ENCODE data around the gene SMURF1.

The SMURF1 gene

GRCh38 chr7:99041526-99041925 is 102.4 kb downstream of the SMURF1 start:
- Histone ChIP-seq H3K9ac (ENCODE audit: low read depth, low read length, poor library complexity) (no peak overlapping the region), H4K91ac (ENCODE audit: low read depth, low read length, poor library complexity) (no peak overlapping the region), H3K23ac (ENCODE audit: low read depth, low read length, poor library complexity) (no peak overlapping the region), H3K4me1 (ENCODE audit: control insufficient read depth in 2 of 2, insufficient read depth in 1 of 2, low read depth in 1 of 2, low read length in 2 of 2) (no peaks in the 10 kb centered on the region), H3K27ac (replicated peaks; ENCODE audit: low read length) (no peak overlapping the region), H3K4me2 (ENCODE audit: insufficient read depth, low read length, poor library complexity, severe bottlenecking) (no peak overlapping the region), H2BK5ac (ENCODE audit: low read length) (no peak overlapping the region), H3K79me1 (ENCODE audit: low read depth, low read length) (peaks cover 4% of the 10 kb centered on the region), H3K27me3 (ENCODE audit: control insufficient read depth in 3 of 3, insufficient read depth in 3 of 3, low read depth in 1 of 3, low read length in 3 of 3) (no peaks in the 10 kb centered on the region), H2BK15ac (ENCODE audit: low read length) (no peak overlapping the region), H2AK5ac (ENCODE audit: low read depth, low read length) (no peak overlapping the region), H3K4me3 (ENCODE audit: low read length in 2 of 2) (no peak overlapping the region), H3K36me3 (replicated peaks in 1 of 2; ENCODE audit: control insufficient read depth in 2 of 2, insufficient read depth in 2 of 2, low read length in 2 of 2) (peaks cover 48 to 90% of the 10 kb centered on the region in 2 donors), H3K18ac (ENCODE audit: low read length) (peak overlapping the region; percentile 22), H3K14ac (ENCODE audit: low read length) (no peak overlapping the region), H2AFZ (ENCODE audit: low read length) (no peak overlapping the region), H2BK120ac (ENCODE audit: low read depth, low read length) (no peak overlapping the region), H4K8ac (ENCODE audit: low read depth, low read length) (no peak overlapping the region), H3K4ac (ENCODE audit: low read length) (no peak overlapping the region), H3K9me3 (replicated peaks in 1 of 2; ENCODE audit: control insufficient read depth in 2 of 2, insufficient read depth in 1 of 2, low read depth in 1 of 2, low read length in 2 of 2) (no peaks in the 10 kb centered on the region), H2BK12ac (ENCODE audit: low read length) (no peak overlapping the region)
- no CpG with 5 or more reads among the region's 11 CpGs for WGBS, 2 donors (ENCODE audit: extremely low coverage in 2 of 2, insufficient read length in 2 of 2, insufficient replicate concordance in 1 of 2)
- no peak for DNase-seq (ENCODE audit: low spot score)

- Histone ChIP-seq H3K9ac (ENCODE audit: low read depth, low read length, poor library complexity) (peak overlapping the region; percentile 17), H3K14ac (ENCODE audit: low read length) (no peak overlapping the region), H2AK5ac (ENCODE audit: low read depth, low read length) (no peak overlapping the region), H3K4me1 (ENCODE audit: control insufficient read depth in 2 of 2, insufficient read depth in 1 of 2, low read depth in 1 of 2, low read length in 2 of 2) (no peaks in the 10 kb centered on the region), H4K8ac (ENCODE audit: low read depth, low read length) (no peak overlapping the region), H3K4me2 (ENCODE audit: insufficient read depth, low read length, poor library complexity, severe bottlenecking) (no peak overlapping the region), H2BK5ac (ENCODE audit: low read length) (no peak overlapping the region), H4K91ac (ENCODE audit: low read depth, low read length, poor library complexity) (no peak overlapping the region), H3K23ac (ENCODE audit: low read depth, low read length, poor library complexity) (peak overlapping the region; percentile 11), H2BK15ac (ENCODE audit: low read length) (no peak overlapping the region), H3K18ac (ENCODE audit: low read length) (no peak overlapping the region), H3K4me3 (ENCODE audit: low read length in 2 of 2) (no peak overlapping the region), H2AFZ (ENCODE audit: low read length) (no peak overlapping the region), H2BK12ac (ENCODE audit: low read length) (no peak overlapping the region), H3K9me3 (replicated peaks in 1 of 2; ENCODE audit: control insufficient read depth in 2 of 2, insufficient read depth in 1 of 2, low read depth in 1 of 2, low read length in 2 of 2) (no peaks in the 10 kb centered on the region), H3K27ac (replicated peaks; ENCODE audit: low read length) (peak overlapping the region; percentile 7), H3K79me1 (ENCODE audit: low read depth, low read length) (peaks cover 4% of the 10 kb centered on the region), H3K36me3 (replicated peaks in 1 of 2; ENCODE audit: control insufficient read depth in 2 of 2, insufficient read depth in 2 of 2, low read length in 2 of 2) (peaks cover 57 to 92% of the 10 kb centered on the region in 2 donors), H2BK120ac (ENCODE audit: low read depth, low read length) (no peak overlapping the region), H3K27me3 (ENCODE audit: control insufficient read depth in 3 of 3, insufficient read depth in 3 of 3, low read depth in 1 of 3, low read length in 3 of 3) (no peaks in the 10 kb centered on the region), H3K4ac (ENCODE audit: low read length) (no peak overlapping the region)
- WGBS, 2 donors (ENCODE audit: extremely low coverage in 2 of 2, insufficient read length in 2 of 2, insufficient replicate concordance in 1 of 2): no CpG with 5 or more reads among the region's 31 CpGs
- peak; percentile 78 for DNase-seq (ENCODE audit: low spot score)
Observed at GRCh38 chr7:99040104-99040958, 103.6 kb downstream of the SMURF1 start.

GRCh38 chr7:99039384-99039891 is 104.5 kb downstream of the SMURF1 start:
- no peak overlapping the region for H2BK5ac ChIP-seq (ENCODE audit: low read length)
- H3K9me3 ChIP-seq (replicated peaks in 1 of 2; ENCODE audit: control insufficient read depth in 2 of 2, insufficient read depth in 1 of 2, low read depth in 1 of 2, low read length in 2 of 2): no peaks in the 10 kb centered on the region
- H2BK12ac ChIP-seq (ENCODE audit: low read length): no peak overlapping the region
- no peaks in the 10 kb centered on the region for H3K4me1 ChIP-seq (ENCODE audit: control insufficient read depth in 2 of 2, insufficient read depth in 1 of 2, low read depth in 1 of 2, low read length in 2 of 2)
- H3K4ac ChIP-seq (ENCODE audit: low read length): no peak overlapping the region
- no peak overlapping the region for H2AFZ ChIP-seq (ENCODE audit: low read length)
- H4K91ac ChIP-seq (ENCODE audit: low read depth, low read length, poor library complexity): no peak overlapping the region
- no peak for DNase-seq (ENCODE audit: low spot score)
- no peak overlapping the region for H4K8ac ChIP-seq (ENCODE audit: low read depth, low read length)
- no peak overlapping the region for H3K23ac ChIP-seq (ENCODE audit: low read depth, low read length, poor library complexity)
- WGBS, 2 donors (ENCODE audit: extremely low coverage in 2 of 2, insufficient read length in 2 of 2, insufficient replicate concordance in 1 of 2): no CpG with 5 or more reads among the region's 8 CpGs
- H3K4me3 ChIP-seq (ENCODE audit: low read length in 2 of 2): no peak overlapping the region
- H3K9ac ChIP-seq (ENCODE audit: low read depth, low read length, poor library complexity): no peak overlapping the region
- H3K36me3 ChIP-seq (replicated peaks in 1 of 2; ENCODE audit: control insufficient read depth in 2 of 2, insufficient read depth in 2 of 2, low read length in 2 of 2): peaks cover 62 to 92% of the 10 kb centered on the region in 2 donors
- H2AK5ac ChIP-seq (ENCODE audit: low read depth, low read length): no peak overlapping the region
- H3K27ac ChIP-seq (replicated peaks; ENCODE audit: low read length): no peak overlapping the region
- peaks cover 4% of the 10 kb centered on the region for H3K79me1 ChIP-seq (ENCODE audit: low read depth, low read length)
- H3K14ac ChIP-seq (ENCODE audit: low read length): no peak overlapping the region
- H3K4me2 ChIP-seq (ENCODE audit: insufficient read depth, low read length, poor library complexity, severe bottlenecking): no peak overlapping the region
- no peak overlapping the region for H3K18ac ChIP-seq (ENCODE audit: low read length)
- no peak overlapping the region for H2BK120ac ChIP-seq (ENCODE audit: low read depth, low read length)
- no peaks in the 10 kb centered on the region for H3K27me3 ChIP-seq (ENCODE audit: control insufficient read depth in 3 of 3, insufficient read depth in 3 of 3, low read depth in 1 of 3, low read length in 3 of 3)
- no peak overlapping the region for H2BK15ac ChIP-seq (ENCODE audit: low read length)

GRCh38 chr7:99038086-99038855 is 105.6 kb downstream of the SMURF1 start:
- no peak overlapping the region for H2BK12ac ChIP-seq (ENCODE audit: low read length)
- H3K79me1 ChIP-seq (ENCODE audit: low read depth, low read length): peaks cover 4% of the 10 kb centered on the region
- H2AK5ac ChIP-seq (ENCODE audit: low read depth, low read length): no peak overlapping the region
- no peak overlapping the region for H4K91ac ChIP-seq (ENCODE audit: low read depth, low read length, poor library complexity)
- no peak overlapping the region for H3K4ac ChIP-seq (ENCODE audit: low read length)
- no peak for DNase-seq (ENCODE audit: low spot score)
- H4K8ac ChIP-seq (ENCODE audit: low read depth, low read length): no peak overlapping the region
- H3K9me3 ChIP-seq (replicated peaks in 1 of 2; ENCODE audit: control insufficient read depth in 2 of 2, insufficient read depth in 1 of 2, low read depth in 1 of 2, low read length in 2 of 2): no peaks in the 10 kb centered on the region
- no peaks in the 10 kb centered on the region for H3K27me3 ChIP-seq (ENCODE audit: control insufficient read depth in 3 of 3, insufficient read depth in 3 of 3, low read depth in 1 of 3, low read length in 3 of 3)
- no peak overlapping the region for H3K23ac ChIP-seq (ENCODE audit: low read depth, low read length, poor library complexity)
- no peak overlapping the region for H2BK15ac ChIP-seq (ENCODE audit: low read length)
- H2BK5ac ChIP-seq (ENCODE audit: low read length): no peak overlapping the region
- H3K18ac ChIP-seq (ENCODE audit: low read length): no peak overlapping the region
- no peak overlapping the region for H3K9ac ChIP-seq (ENCODE audit: low read depth, low read length, poor library complexity)
- no peak overlapping the region for H2BK120ac ChIP-seq (ENCODE audit: low read depth, low read length)
- WGBS, 2 donors (ENCODE audit: extremely low coverage in 2 of 2, insufficient read length in 2 of 2, insufficient replicate concordance in 1 of 2): no CpG with 5 or more reads among the region's 25 CpGs
- H3K14ac ChIP-seq (ENCODE audit: low read length): no peak overlapping the region
- H3K36me3 ChIP-seq (replicated peaks in 1 of 2; ENCODE audit: control insufficient read depth in 2 of 2, insufficient read depth in 2 of 2, low read length in 2 of 2): peaks cover 64 to 92% of the 10 kb centered on the region in 2 donors
- no peak overlapping the region for H2AFZ ChIP-seq (ENCODE audit: low read length)
- H3K27ac ChIP-seq (replicated peaks; ENCODE audit: low read length): no peak overlapping the region
- H3K4me3 ChIP-seq (ENCODE audit: low read length in 2 of 2): no peak overlapping the region
- H3K4me2 ChIP-seq (ENCODE audit: insufficient read depth, low read length, poor library complexity, severe bottlenecking): no peak overlapping the region
- no peaks in the 10 kb centered on the region for H3K4me1 ChIP-seq (ENCODE audit: control insufficient read depth in 2 of 2, insufficient read depth in 1 of 2, low read depth in 1 of 2, low read length in 2 of 2)
